ENCODE data around the gene IER2.

The IER2 gene

GRCh38 chr19:13110099-13110610 is 40.1 kb upstream of the IER2 start:
- Histone ChIP-seq H3K9ac (ENCODE audit: low read depth, low read length) (no peak overlapping the region), H3K36me3 (ENCODE audit: control insufficient read depth, insufficient read depth, low read length) (peaks cover 23% of the 10 kb centered on the region), H3K4me1 (ENCODE audit: control insufficient read depth, insufficient read depth, low read length) (no peaks in the 10 kb centered on the region), H3K4me3 (ENCODE audit: low read depth, low read length) (no peak overlapping the region), H3K27me3 (ENCODE audit: control insufficient read depth, insufficient read depth, low read length) (no peaks in the 10 kb centered on the region), H3K9me3 (ENCODE audit: control insufficient read depth, insufficient read depth, low read length) (no peaks in the 10 kb centered on the region)

GRCh38 chr19:13112555-13112954 is 37.7 kb upstream of the IER2 start:
- no peak overlapping the region for H3K4me3 ChIP-seq (ENCODE audit: low read depth, low read length)
- H3K27me3 ChIP-seq (ENCODE audit: control insufficient read depth, insufficient read depth, low read length) = no peaks in the 10 kb centered on the region
- peaks cover 4% of the 10 kb centered on the region for H3K4me1 ChIP-seq (ENCODE audit: control insufficient read depth, insufficient read depth, low read length)
- H3K9ac ChIP-seq (ENCODE audit: low read depth, low read length) = no peak overlapping the region
- H3K36me3 ChIP-seq (ENCODE audit: control insufficient read depth, insufficient read depth, low read length) = peaks cover 20% of the 10 kb centered on the region
- H3K9me3 ChIP-seq (ENCODE audit: control insufficient read depth, insufficient read depth, low read length) = no peaks in the 10 kb centered on the region

GRCh38 chr19:13115936-13116281 is 34.3 kb upstream of the IER2 start:
- Histone ChIP-seq H3K36me3 (ENCODE audit: control insufficient read depth, insufficient read depth, low read length) (peaks cover 15% of the 10 kb centered on the region), H3K9me3 (ENCODE audit: control insufficient read depth, insufficient read depth, low read length) (no peaks in the 10 kb centered on the region), H3K4me1 (ENCODE audit: control insufficient read depth, insufficient read depth, low read length) (peaks cover 21% of the 10 kb centered on the region), H3K9ac (ENCODE audit: low read depth, low read length) (peak overlapping the region; percentile 89), H3K4me3 (ENCODE audit: low read depth, low read length) (peak overlapping the region; percentile 83), H3K27me3 (ENCODE audit: control insufficient read depth, insufficient read depth, low read length) (no peaks in the 10 kb centered on the region)

GRCh38 chr19:13116282-13117175 is 33.7 kb upstream of the IER2 start, which contains the start of gene TRMT1:
TSS of gene TRMT1 (minus strand) at chr19:13116740. CDS start at chr19:13116399, 341 bp downstream.
- Histone ChIP-seq H3K36me3 (ENCODE audit: control insufficient read depth, insufficient read depth, low read length) (peaks cover 16% of the 10 kb centered on the region), H3K27me3 (ENCODE audit: control insufficient read depth, insufficient read depth, low read length) (no peaks in the 10 kb centered on the region), H3K4me1 (ENCODE audit: control insufficient read depth, insufficient read depth, low read length) (peaks cover 25% of the 10 kb centered on the region), H3K9me3 (ENCODE audit: control insufficient read depth, insufficient read depth, low read length) (no peaks in the 10 kb centered on the region), H3K9ac (ENCODE audit: low read depth, low read length) (peak within 1 kb of the TSS; percentile 89), H3K4me3 (ENCODE audit: low read depth, low read length) (peak within 1 kb of the TSS; percentile 83)

- peaks cover 28% of the 10 kb centered on the region for H3K4me1 ChIP-seq (ENCODE audit: control insufficient read depth, insufficient read depth, low read length)
- no peaks in the 10 kb centered on the region for H3K9me3 ChIP-seq (ENCODE audit: control insufficient read depth, insufficient read depth, low read length)
- H3K36me3 ChIP-seq (ENCODE audit: control insufficient read depth, insufficient read depth, low read length) = peaks cover 23% of the 10 kb centered on the region
- no peaks in the 10 kb centered on the region for H3K27me3 ChIP-seq (ENCODE audit: control insufficient read depth, insufficient read depth, low read length)
- peak overlapping the region; percentile 89 for H3K9ac ChIP-seq (ENCODE audit: low read depth, low read length)
- H3K4me3 ChIP-seq (ENCODE audit: low read depth, low read length) = peak overlapping the region; percentile 83
Observed at GRCh38 chr19:13117176-13117771, 32.9 kb upstream of the IER2 start.

GRCh38 chr19:13117772-13118423 is 32.3 kb upstream of the IER2 start, which contains the start of gene NACC1:
TSS of gene NACC1 (plus strand) at chr19:13118264. CDS start at chr19:13135208, 16,944 bp downstream.
- Histone ChIP-seq H3K9ac (ENCODE audit: low read depth, low read length) (peak within 1 kb of the TSS; percentile 96), H3K4me3 (ENCODE audit: low read depth, low read length) (peak within 1 kb of the TSS; percentile 88), H3K27me3 (ENCODE audit: control insufficient read depth, insufficient read depth, low read length) (no peaks in the 10 kb centered on the region), H3K9me3 (ENCODE audit: control insufficient read depth, insufficient read depth, low read length) (no peaks in the 10 kb centered on the region), H3K4me1 (ENCODE audit: control insufficient read depth, insufficient read depth, low read length) (peaks cover 28% of the 10 kb centered on the region), H3K36me3 (ENCODE audit: control insufficient read depth, insufficient read depth, low read length) (peaks cover 21% of the 10 kb centered on the region)

GRCh38 chr19:13118424-13119193 is 31.6 kb upstream of the IER2 start:
- Histone ChIP-seq H3K36me3 (ENCODE audit: control insufficient read depth, insufficient read depth, low read length) (peaks cover 20% of the 10 kb centered on the region), H3K27me3 (ENCODE audit: control insufficient read depth, insufficient read depth, low read length) (no peaks in the 10 kb centered on the region), H3K9ac (ENCODE audit: low read depth, low read length) (peak overlapping the region; percentile 96), H3K4me1 (ENCODE audit: control insufficient read depth, insufficient read depth, low read length) (peaks cover 28% of the 10 kb centered on the region), H3K4me3 (ENCODE audit: low read depth, low read length) (peak overlapping the region; percentile 88), H3K9me3 (ENCODE audit: control insufficient read depth, insufficient read depth, low read length) (no peaks in the 10 kb centered on the region)

GRCh38 chr19:13119627-13120026 is 30.6 kb upstream of the IER2 start:
- H3K9me3 ChIP-seq (ENCODE audit: control insufficient read depth, insufficient read depth, low read length) = no peaks in the 10 kb centered on the region
- peaks cover 24% of the 10 kb centered on the region for H3K36me3 ChIP-seq (ENCODE audit: control insufficient read depth, insufficient read depth, low read length)
- H3K9ac ChIP-seq (ENCODE audit: low read depth, low read length) = peak overlapping the region; percentile 61
- peaks cover 28% of the 10 kb centered on the region for H3K4me1 ChIP-seq (ENCODE audit: control insufficient read depth, insufficient read depth, low read length)
- H3K4me3 ChIP-seq (ENCODE audit: low read depth, low read length) = peak overlapping the region; percentile 88
- H3K27me3 ChIP-seq (ENCODE audit: control insufficient read depth, insufficient read depth, low read length) = no peaks in the 10 kb centered on the region

- Histone ChIP-seq H3K9ac (ENCODE audit: low read depth, low read length) (peak overlapping the region; percentile 61), H3K9me3 (ENCODE audit: control insufficient read depth, insufficient read depth, low read length) (no peaks in the 10 kb centered on the region), H3K27me3 (ENCODE audit: control insufficient read depth, insufficient read depth, low read length) (no peaks in the 10 kb centered on the region), H3K4me1 (ENCODE audit: control insufficient read depth, insufficient read depth, low read length) (peaks cover 28% of the 10 kb centered on the region), H3K36me3 (ENCODE audit: control insufficient read depth, insufficient read depth, low read length) (peaks cover 21% of the 10 kb centered on the region), H3K4me3 (ENCODE audit: low read depth, low read length) (peak overlapping the region; percentile 88)
Observed at GRCh38 chr19:13120031-13120430, 30.2 kb upstream of the IER2 start.

- H3K36me3 ChIP-seq (ENCODE audit: control insufficient read depth, insufficient read depth, low read length) = peaks cover 20% of the 10 kb centered on the region
- H3K4me3 ChIP-seq (ENCODE audit: low read depth, low read length) = peak overlapping the region; percentile 88
- H3K9me3 ChIP-seq (ENCODE audit: control insufficient read depth, insufficient read depth, low read length) = no peaks in the 10 kb centered on the region
- H3K4me1 ChIP-seq (ENCODE audit: control insufficient read depth, insufficient read depth, low read length) = peaks cover 25% of the 10 kb centered on the region
- H3K27me3 ChIP-seq (ENCODE audit: control insufficient read depth, insufficient read depth, low read length) = no peaks in the 10 kb centered on the region
- no peak overlapping the region for H3K9ac ChIP-seq (ENCODE audit: low read depth, low read length)
Observed at GRCh38 chr19:13120817-13121216, 29.4 kb upstream of the IER2 start.
